GM10248 (cell line): ENCODE measurements around the gene WDR37.
"Not testable (repeated sequence)": the region's sequence is repeated elsewhere in the genome, so short reads cannot be mapped to it uniquely, and the experiment has no call there.

Experiments used
- CTCF ChIA-PET: fragments of 300-600 bp; sonication (Branson Sonifier 250); formaldehyde crosslinking; extraction: SDS; loops from one replicate; lab custom pipeline; 2021; ENCODE audit warnings: antibody characterized with exemption; lab: Yijun Ruan, JAX
- POLR2A ChIA-PET: fragments of 350-650 bp; sonication (Branson Sonifier 250); formaldehyde crosslinking; extraction: SDS; loops from one replicate; lab custom pipeline; 2020; ENCODE audit warnings: antibody characterized with exemption; lab: Yijun Ruan, JAX
- DNase-seq: peaks from one replicate; pipeline ENCODE4 v3.0.0; 2012; ENCODE audit errors: extremely low spot score
- TF ChIP-seq, protein P1 (sequence below): IDR thresholded peaks from 2 replicates; pipeline ENCODE4 v1.5.1; 2012; ENCODE audit warnings: mild to moderate bottlenecking, low read depth; ENCODE audit errors: extremely low read depth, missing control alignments, control extremely low read depth

Gene WDR37

DNA sequence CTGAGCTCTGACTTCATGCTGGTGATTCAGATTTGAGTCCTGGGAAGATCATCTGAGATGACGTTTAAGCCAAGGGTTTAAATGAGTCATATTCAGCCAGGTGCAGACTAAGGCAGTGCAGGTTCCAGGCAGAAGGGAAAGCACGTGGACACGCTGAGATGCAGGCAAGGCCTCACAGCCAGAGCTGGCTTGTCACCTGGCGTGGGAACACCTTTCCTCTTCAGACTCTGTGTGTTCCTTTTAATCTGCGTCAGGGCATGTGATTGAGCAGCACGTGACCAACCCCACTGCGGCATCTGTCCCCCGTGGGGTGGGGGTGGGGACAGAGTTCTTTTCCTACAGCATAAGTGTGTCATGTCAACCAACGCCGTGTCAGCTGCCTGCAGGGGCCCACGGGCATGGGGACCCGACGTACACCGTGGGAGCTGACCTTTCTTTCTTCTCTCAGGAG, 19.8 kb upstream of the WDR37 start:
- peak; percentile 71 for DNase-seq
- POLR2A ChIA-PET: interaction anchor here (0.5 to 3.3 kb wide), 8 partner anchors 9 to 94 kb away, joined by 3 to 33 read pairs (median 6); partner anchors contain the start of genes IDI1 and IDI2
- TF ChIP-seq, protein P1, sequence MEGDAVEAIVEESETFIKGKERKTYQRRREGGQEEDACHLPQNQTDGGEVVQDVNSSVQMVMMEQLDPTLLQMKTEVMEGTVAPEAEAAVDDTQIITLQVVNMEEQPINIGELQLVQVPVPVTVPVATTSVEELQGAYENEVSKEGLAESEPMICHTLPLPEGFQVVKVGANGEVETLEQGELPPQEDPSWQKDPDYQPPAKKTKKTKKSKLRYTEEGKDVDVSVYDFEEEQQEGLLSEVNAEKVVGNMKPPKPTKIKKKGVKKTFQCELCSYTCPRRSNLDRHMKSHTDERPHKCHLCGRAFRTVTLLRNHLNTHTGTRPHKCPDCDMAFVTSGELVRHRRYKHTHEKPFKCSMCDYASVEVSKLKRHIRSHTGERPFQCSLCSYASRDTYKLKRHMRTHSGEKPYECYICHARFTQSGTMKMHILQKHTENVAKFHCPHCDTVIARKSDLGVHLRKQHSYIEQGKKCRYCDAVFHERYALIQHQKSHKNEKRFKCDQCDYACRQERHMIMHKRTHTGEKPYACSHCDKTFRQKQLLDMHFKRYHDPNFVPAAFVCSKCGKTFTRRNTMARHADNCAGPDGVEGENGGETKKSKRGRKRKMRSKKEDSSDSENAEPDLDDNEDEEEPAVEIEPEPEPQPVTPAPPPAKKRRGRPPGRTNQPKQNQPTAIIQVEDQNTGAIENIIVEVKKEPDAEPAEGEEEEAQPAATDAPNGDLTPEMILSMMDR: no peak
- CTCF ChIA-PET: interaction anchor here (1.0 to 2.8 kb wide), 4 partner anchors 9 to 100 kb away, joined by 3 to 12 read pairs (median 6); partner anchors contain the start of gene IDI1

DNA sequence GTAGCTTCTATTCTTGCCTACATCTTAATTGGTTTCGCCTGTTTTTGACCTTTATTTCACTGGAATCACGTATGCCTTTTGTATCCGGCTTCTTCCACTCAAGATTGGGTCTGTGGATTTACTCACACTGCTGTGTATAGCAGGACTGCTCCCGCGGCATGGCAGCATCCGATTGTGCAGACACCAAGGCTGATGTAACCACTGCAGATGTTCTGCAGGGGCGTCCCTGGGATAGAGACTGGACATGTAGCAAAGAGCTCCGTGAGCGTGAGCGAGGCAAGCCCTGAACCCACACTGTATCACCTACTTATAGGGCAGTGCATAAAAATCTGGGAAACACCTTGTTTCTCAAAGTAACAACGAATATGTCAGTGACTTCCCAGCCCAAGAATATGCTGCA, 19.1 kb upstream of the WDR37 start:
- POLR2A ChIA-PET: interaction anchor here (1.4 to 3.3 kb wide), 3 partner anchors 9 to 17 kb away, joined by 7 to 33 read pairs (median 9); partner anchors contain the start of gene IDI1
- CTCF ChIA-PET: interaction anchor here (1.0 to 2.8 kb wide), 3 partner anchors 8 to 50 kb away, joined by 3 to 12 read pairs (median 8); partner anchors contain the start of gene IDI1
- TF ChIP-seq, protein P1: no peak
- DNase-seq: no peak

DNA sequence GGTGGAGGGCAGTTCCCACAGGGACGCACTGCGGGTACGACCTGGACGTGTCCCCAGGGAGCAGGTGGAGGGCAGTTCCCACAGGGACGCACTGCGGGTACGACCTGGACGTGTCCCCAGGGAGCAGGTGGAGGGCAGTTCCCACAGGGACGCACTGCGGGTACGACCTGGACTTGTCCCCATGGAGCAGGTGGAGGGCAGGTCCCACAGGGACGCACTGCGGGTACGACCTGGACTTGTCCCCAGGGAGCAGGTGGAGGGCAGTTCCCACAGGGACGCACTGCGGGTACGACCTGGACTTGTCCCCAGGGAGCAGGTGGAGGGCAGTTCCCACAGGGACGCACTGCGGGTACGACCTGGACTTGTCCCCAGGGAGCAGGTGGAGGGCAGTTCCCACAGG, 17.4 kb upstream of the WDR37 start:
- CTCF ChIA-PET, DNase-seq, POLR2A ChIA-PET: not testable (repeated sequence)

DNA sequence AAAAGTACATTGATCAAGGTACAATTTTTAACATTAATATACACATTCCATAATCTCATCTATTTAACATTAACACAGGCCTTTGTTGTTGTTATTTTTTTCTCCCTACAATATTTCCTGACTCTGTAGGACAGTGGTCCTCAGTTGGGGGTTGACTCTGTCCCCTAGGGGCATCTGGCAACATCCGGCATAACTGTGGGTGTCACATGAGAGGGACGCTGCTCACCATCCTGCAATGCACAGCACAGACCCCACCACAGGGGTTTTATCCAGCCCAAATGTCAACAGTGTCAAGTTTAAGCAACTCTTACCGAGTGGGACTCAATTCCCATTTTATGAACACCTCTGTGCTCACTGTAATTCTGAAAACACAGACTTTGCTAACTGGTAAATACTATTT, 16.1 kb upstream of the WDR37 start:
- CTCF ChIA-PET: no interaction called here
- TF ChIP-seq, protein P1: no peak
- POLR2A ChIA-PET: no interaction called here
- no peak for DNase-seq

DNA sequence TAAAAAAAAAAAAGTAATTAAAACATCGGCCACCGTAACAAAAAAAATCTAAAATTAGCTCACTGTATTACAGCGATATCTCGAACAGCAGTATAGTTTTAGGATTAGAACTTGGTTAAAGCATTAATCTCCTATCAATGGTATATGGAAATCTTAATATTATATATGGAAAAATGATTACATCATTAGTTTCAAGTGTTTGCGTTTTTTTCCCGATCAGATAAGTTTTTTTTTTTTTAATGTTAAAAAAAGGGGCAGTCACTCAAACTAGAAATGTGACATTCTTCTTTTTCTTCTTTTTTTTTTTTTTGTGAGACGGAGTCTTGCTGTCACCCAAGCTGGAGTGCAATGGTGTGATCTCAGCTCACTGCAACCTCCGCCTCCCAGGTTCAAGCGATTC, 14.7 kb upstream of the WDR37 start:
- ChIA-PET POLR2A (interaction anchor here (0.7 kb wide), 1 partner anchor 27 kb away, joined by 3 read pairs; no protein-coding TSS in a partner anchor), CTCF (no interaction called here)
- no peak for DNase-seq
- TF ChIP-seq, protein P1: no peak

DNA sequence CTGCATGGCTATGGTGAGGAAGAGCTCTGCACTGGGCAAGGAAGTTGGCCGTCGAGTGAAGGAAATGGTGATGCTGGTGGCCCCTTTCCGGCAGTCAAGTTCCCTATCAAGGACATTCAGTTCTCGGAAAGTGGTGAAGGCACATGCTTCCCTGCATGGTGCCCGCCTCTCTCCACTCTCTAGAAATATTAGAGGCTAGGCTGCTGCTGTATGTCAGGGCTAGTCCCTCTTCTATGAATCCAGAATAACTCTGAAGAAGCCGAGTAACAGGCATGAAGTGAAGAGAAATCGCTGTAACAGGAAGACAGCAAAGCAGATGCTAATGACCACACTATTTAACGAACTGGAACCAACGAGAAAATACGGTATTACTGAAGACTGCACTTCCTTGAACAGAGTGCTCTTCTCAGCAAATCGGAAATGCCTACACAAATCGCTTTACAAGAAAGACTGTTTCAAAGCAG, 12.6 kb upstream of the WDR37 start:
- CTCF ChIA-PET: interaction anchor here (0.9 kb wide), 2 partner anchors 15 to 55 kb away, joined by 3 read pairs; partner anchors contain the start of gene GTPBP4
- DNase-seq: peak; percentile 51
- POLR2A ChIA-PET: no interaction called here
- TF ChIP-seq, protein P1: no peak

DNA sequence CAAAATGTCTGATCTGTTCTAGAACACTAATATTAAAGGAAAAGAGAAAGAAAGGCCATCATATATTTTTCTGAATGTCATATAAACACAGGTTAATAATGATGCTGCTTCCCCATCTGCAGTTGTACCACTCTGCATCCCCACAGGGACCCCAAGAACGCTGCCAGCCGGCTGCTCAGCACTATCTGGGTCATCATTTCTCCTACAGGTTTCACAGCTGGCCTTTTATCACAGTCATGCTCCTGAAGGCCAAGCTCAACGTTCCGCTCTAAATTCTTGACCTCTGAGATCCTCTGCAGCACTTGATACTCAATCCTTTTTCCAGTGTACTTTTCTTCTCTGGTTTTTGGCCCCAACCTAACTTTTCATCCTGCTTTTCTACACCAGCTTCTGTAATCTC, 12.0 kb upstream of the WDR37 start:
- CTCF ChIA-PET: interaction anchor here (0.9 to 1.0 kb wide), 2 partner anchors 13 to 16 kb away, joined by 3 to 4 read pairs; no protein-coding TSS in a partner anchor
- POLR2A ChIA-PET: no interaction called here
- TF ChIP-seq, protein P1: no peak
- DNase-seq: no peak
